Breast epithelium (tissue), 4 donors: ENCODE data around the gene ZBTB4. TPM values are rescaled to one million over a fixed set of nuclear protein-coding genes. Genes with fewer than 3 reads are reported as not detected.

Source experiments
- DNase-seq, 2 donors: peaks; one replicate each; pipeline ENCODE4 v3.0.0-alpha.2; 2019; ENCODE audit warnings: low spot score in 2 of 2
- H3K27ac ChIP-seq, 2 donors: fragments of 200-600 bp; sonication (generic) in 1 of 2; one replicate each; pipeline ENCODE4 v1.5.1; 2016 to 2019; ENCODE audit warnings: mild to moderate bottlenecking in 1 of 2
- H3K27me3 ChIP-seq, 2 donors: fragments of 200-600 bp; sonication (generic) in 1 of 2; one replicate each; pipeline versions ENCODE4 v1.5.1 to v1.6.0; 2017 to 2019; ENCODE audit warnings: control low read depth in 1 of 2, mild to moderate bottlenecking in 1 of 2
- H3K36me3 ChIP-seq: fragments of 200-600 bp; one replicate; pipeline ENCODE4 v1.5.1; 2019
- H3K4me1 ChIP-seq, 2 donors: fragments of 200-600 bp; sonication (generic); one replicate each; pipeline ENCODE4 v1.5.1; 2016 to 2019; ENCODE audit warnings: control low read depth in 1 of 2
- H3K4me3 ChIP-seq, 3 donors: fragments of 200-600 bp; sonication (generic); 1 replicate in 2 of 3; 2 replicates in 1 of 3; pipeline ENCODE4 v1.5.1; 2016 to 2019; ENCODE audit warnings: mild to moderate bottlenecking in 3 of 3, moderate library complexity in 2 of 3
- H3K9me3 ChIP-seq, 2 donors: fragments of 200-600 bp; sonication (generic) in 1 of 2; one replicate each; pipeline ENCODE4 v1.5.1; 2016 to 2019; ENCODE audit warnings: control low read depth in 1 of 2
- POLR2A ChIP-seq: fragments of 450-650 bp; IDR thresholded peaks from one replicate; pipeline ENCODE4 v1.6.1; 2016; ENCODE audit warnings: antibody characterized with exemption, mild to moderate bottlenecking, moderate library complexity
- POLR2AphosphoS5 ChIP-seq, 3 donors: sonication (generic); formaldehyde crosslinking; IDR thresholded peaks; one replicate each; pipeline ENCODE4 v1.6.1; 2017; ENCODE audit warnings: antibody characterized with exemption in 3 of 3
- intact Hi-C: fragments of 100-400 bp; cut with DNase I; formaldehyde crosslinking; loops from one replicate; pipeline ENCODE4 v1.15.1; 2023; ENCODE audit warnings: low total_unique reads
- total RNA-seq, 3 donors: library from RNA; depleted of rRNA; stranded (reverse); fragments of >200 nt; gene quantifications; one replicate each; pipeline ENCODE4 v1.1.0, GENCODE V29; 2016
- TF ChIP-seq, protein P1 (sequence below), 3 donors: fragments of 450-650 bp; IDR thresholded peaks; one replicate each; pipeline ENCODE4 v1.5.1; 2016 to 2017; ENCODE audit warnings: antibody characterized with exemption in 3 of 3, mild to moderate bottlenecking in 3 of 3, moderate library complexity in 3 of 3

ZBTB4 gene
- total RNA-seq, 3 donors from 2014 or later: 34.4 to 46.9 (median 45.7) TPM

- H3K9me3 ChIP-seq: no peaks in the 10 kb centered on the region
- no peak for TF ChIP-seq POLR2A
- TF ChIP-seq, protein P1, sequence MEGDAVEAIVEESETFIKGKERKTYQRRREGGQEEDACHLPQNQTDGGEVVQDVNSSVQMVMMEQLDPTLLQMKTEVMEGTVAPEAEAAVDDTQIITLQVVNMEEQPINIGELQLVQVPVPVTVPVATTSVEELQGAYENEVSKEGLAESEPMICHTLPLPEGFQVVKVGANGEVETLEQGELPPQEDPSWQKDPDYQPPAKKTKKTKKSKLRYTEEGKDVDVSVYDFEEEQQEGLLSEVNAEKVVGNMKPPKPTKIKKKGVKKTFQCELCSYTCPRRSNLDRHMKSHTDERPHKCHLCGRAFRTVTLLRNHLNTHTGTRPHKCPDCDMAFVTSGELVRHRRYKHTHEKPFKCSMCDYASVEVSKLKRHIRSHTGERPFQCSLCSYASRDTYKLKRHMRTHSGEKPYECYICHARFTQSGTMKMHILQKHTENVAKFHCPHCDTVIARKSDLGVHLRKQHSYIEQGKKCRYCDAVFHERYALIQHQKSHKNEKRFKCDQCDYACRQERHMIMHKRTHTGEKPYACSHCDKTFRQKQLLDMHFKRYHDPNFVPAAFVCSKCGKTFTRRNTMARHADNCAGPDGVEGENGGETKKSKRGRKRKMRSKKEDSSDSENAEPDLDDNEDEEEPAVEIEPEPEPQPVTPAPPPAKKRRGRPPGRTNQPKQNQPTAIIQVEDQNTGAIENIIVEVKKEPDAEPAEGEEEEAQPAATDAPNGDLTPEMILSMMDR (IDR thresholded peaks at IDR 0.05): no peak
- TF ChIP-seq POLR2AphosphoS5 (IDR thresholded peaks at IDR 0.05): peak in 1 of 3 donors; percentile 2
- DNase-seq: no peak
- no peaks in the 10 kb centered on the region for H3K27me3 ChIP-seq
- peaks cover 9 to 22% of the 10 kb centered on the region in 2 donors for H3K4me1 ChIP-seq
- H3K27ac ChIP-seq: peak overlapping the region; percentile 100
- H3K36me3 ChIP-seq: no peaks in the 10 kb centered on the region
- peak overlapping the region; percentile 93 to 100 (median 99) for H3K4me3 ChIP-seq
- intact Hi-C loops: loop anchor here (10.0 kb wide), 1 partner anchor 45 kb away; the partner anchor contains the start of genes FGF11 and TMEM102
Observed at GRCh38 chr17:7480089-7480384, 606 bp upstream of the ZBTB4 start.

DNA sequence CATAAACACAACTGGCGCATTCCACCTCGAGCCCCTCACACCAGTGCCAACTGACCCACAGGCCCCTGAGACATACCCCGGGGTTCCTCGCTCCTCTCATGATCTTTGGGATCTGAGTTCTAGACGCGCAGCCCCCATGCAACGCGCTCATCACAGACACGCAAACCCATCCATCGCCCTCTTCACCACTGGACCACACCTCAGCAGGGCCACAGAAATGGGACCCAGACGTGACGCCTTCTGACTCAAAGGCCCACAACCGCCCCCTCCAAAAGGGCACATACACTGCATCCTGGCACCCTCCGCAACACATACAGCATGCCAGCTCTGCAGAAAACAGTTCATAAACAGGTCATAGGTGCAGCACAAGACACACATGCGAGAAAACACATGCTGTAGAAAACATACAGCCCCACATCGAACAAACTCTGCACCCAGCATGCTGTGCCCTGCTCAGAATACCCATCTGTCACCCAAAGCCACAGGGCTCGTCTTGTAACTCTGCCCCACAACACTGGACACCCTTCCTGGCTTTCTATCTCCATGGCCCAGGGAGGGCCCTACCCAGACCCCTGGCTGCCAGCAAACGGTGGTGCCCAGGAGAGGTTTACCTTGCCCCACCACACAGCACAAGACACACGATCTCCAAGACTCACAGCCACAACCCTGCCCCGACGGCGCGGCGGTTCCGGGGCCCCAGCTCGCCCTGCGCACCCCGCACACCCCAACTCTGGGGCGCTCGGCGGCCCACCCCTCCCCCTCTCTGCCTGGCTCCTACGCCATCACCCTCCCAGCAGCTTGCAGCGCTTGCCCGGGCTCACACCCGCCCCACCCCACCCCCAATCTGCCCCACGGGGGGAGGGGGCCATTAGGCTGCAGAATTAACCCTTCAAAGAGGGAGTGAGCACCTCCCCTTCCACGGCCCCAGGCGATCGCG is 887 bp downstream of the ZBTB4 start:
- Histone ChIP-seq H3K9me3 (no peaks in the 10 kb centered on the region), H3K4me1 (peaks cover 9 to 22% of the 10 kb centered on the region in 2 donors), H3K27me3 (no peaks in the 10 kb centered on the region), H3K4me3 (peak overlapping the region; percentile 93 to 100 (median 99)), H3K36me3 (no peaks in the 10 kb centered on the region), H3K27ac (peak overlapping the region; percentile 100)
- no peak for DNase-seq
- intact Hi-C loops: no loop called here
- TF ChIP-seq POLR2A: no peak
- TF ChIP-seq POLR2AphosphoS5 (IDR thresholded peaks at IDR 0.05): peak in 1 of 3 donors; percentile 16

GRCh38 chr17:7477392-7478275 is 1.8 kb downstream of the ZBTB4 start:
- peak overlapping the region; percentile 100 for H3K27ac ChIP-seq
- H3K4me3 ChIP-seq: peak overlapping the region; percentile 93 to 100 (median 99)
- DNase-seq: peak; percentile 56 to 73
- TF ChIP-seq POLR2AphosphoS5 (IDR thresholded peaks at IDR 0.05) (peak in 1 of 3 donors; percentile 11), POLR2A (no peak)
- no peaks in the 10 kb centered on the region for H3K9me3 ChIP-seq
- no peaks in the 10 kb centered on the region for H3K36me3 ChIP-seq
- intact Hi-C loops: no loop called here
- H3K27me3 ChIP-seq: no peaks in the 10 kb centered on the region
- H3K4me1 ChIP-seq: peaks cover 4 to 22% of the 10 kb centered on the region in 2 donors

DNA sequence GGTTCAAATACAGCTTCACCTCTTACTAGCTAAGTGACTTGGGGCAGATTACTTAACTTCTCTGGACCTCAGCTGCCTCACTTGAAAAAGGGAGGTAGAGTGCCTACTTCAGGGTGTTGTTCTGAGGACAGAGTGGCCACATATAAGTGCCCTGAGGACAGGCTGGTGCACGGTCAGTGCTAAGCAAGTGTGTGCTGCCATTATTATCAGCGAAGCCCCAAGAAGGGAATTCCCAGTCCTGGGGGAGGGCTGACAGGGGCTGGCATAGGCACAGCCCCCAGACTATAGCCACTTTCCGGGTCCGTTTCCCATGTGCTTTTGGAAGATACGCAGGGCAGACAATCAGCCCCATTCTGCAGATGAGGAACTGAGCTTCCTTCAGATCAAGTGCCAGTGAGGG is 2.5 kb downstream of the ZBTB4 start:
- TF ChIP-seq POLR2A (no peak), POLR2AphosphoS5 (IDR thresholded peaks at IDR 0.05) (no peak)
- TF ChIP-seq, protein P1 (IDR thresholded peaks at IDR 0.05): no peak

GRCh38 chr17:7476494-7476893 is 2.9 kb downstream of the ZBTB4 start:
- H3K27me3 ChIP-seq: no peaks in the 10 kb centered on the region
- intact Hi-C loops: no loop called here
- peak overlapping the region; percentile 100 for H3K27ac ChIP-seq
- no peaks in the 10 kb centered on the region for H3K36me3 ChIP-seq
- TF ChIP-seq POLR2A (no peak), POLR2AphosphoS5 (IDR thresholded peaks at IDR 0.05) (no peak)
- TF ChIP-seq, protein P1 (IDR thresholded peaks at IDR 0.05): no peak
- H3K4me1 ChIP-seq: peaks cover 3 to 22% of the 10 kb centered on the region in 2 donors
- no peaks in the 10 kb centered on the region for H3K9me3 ChIP-seq
- DNase-seq: peak in 1 of 2 donors; percentile 57
- peak overlapping the region in 1 of 3 donors; percentile 100 for H3K4me3 ChIP-seq

More for the DNA sequence above, 2.5 kb downstream of the ZBTB4 start:
- Histone ChIP-seq H3K9me3 (no peaks in the 10 kb centered on the region), H3K27me3 (no peaks in the 10 kb centered on the region), H3K36me3 (no peaks in the 10 kb centered on the region), H3K4me3 (peak overlapping the region; percentile 93 to 100 (median 99)), H3K27ac (peak overlapping the region; percentile 100), H3K4me1 (peaks cover 3 to 22% of the 10 kb centered on the region in 2 donors)
- intact Hi-C loops: no loop called here
- DNase-seq: no peak
